ENCODE results near the gene PRH1. TPM values are rescaled to one million over a fixed set of nuclear protein-coding genes. Genes with fewer than 3 reads are reported as not detected.

Gene PRH1
- 10 to 100 TPM; 14.2 to 24.0 (median 15.4) TPM for total RNA-seq
- long read RNA-seq, donor 1, partial matches to known transcripts, result 1 of 3 reads
- long read RNA-seq, donor 1, other reads (novel, unspliced or antisense), result 2 of 3 reads
- long read RNA-seq, donor 2, partial matches to known transcripts, result 1 of 1 reads
- long read RNA-seq, donor 2, other reads (novel, unspliced or antisense), result 0 of 1 reads

DNA sequence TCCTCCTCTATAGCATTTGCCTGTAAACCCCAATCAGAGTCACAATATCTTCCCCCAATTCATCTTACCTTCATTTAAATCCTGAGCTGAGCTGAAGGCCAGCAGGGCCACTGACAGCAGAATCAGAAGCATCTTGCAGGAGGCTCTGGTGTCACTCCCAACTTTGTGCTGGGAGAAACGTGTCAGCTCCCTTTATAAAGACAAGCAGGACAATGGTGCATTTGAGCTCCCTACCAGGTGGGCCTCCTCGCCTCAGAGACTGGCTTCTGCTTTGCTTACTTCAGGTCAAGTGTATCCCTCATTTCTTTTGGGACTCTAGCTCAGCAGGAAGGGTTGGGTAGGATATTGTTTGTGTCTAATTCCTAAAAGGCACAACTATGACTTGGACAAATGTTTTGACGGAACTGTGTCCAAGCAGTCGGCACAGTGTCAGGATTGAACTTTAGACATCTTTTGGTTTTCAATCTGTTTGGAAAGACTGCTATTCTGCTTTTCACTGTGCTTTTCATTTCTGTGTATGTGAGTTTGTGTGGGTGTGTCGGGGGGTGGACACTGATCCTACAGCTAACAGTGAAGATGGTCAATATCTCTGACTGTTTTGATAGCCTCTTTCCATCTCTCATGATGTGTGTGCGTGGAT is at the start of gene PRH1:
Gene PRH1, minus strand, starts transcription at position 170 of the 640 bp plus-strand sequence. Its CDS starts 38 bp downstream, at position 132.
- Histone ChIP-seq H3K36me3 (ENCODE audit: low read depth) (no peaks in the 10 kb centered on the region), H3K4me1 (ENCODE audit: low read depth) (no peaks in the 10 kb centered on the region), H3K4me3 (no peak within 1 kb of the TSS), H3K9me3 (no peaks in the 10 kb centered on the region)
- TF ChIP-seq, protein P1, sequence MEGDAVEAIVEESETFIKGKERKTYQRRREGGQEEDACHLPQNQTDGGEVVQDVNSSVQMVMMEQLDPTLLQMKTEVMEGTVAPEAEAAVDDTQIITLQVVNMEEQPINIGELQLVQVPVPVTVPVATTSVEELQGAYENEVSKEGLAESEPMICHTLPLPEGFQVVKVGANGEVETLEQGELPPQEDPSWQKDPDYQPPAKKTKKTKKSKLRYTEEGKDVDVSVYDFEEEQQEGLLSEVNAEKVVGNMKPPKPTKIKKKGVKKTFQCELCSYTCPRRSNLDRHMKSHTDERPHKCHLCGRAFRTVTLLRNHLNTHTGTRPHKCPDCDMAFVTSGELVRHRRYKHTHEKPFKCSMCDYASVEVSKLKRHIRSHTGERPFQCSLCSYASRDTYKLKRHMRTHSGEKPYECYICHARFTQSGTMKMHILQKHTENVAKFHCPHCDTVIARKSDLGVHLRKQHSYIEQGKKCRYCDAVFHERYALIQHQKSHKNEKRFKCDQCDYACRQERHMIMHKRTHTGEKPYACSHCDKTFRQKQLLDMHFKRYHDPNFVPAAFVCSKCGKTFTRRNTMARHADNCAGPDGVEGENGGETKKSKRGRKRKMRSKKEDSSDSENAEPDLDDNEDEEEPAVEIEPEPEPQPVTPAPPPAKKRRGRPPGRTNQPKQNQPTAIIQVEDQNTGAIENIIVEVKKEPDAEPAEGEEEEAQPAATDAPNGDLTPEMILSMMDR (IDR thresholded peaks at IDR 0.05), result no peak
- no peak for ATAC-seq
- intact Hi-C loops (cut with DNase I, micrococcal nuclease), result no loop called here
- DNase-seq, result no peak

DNA sequence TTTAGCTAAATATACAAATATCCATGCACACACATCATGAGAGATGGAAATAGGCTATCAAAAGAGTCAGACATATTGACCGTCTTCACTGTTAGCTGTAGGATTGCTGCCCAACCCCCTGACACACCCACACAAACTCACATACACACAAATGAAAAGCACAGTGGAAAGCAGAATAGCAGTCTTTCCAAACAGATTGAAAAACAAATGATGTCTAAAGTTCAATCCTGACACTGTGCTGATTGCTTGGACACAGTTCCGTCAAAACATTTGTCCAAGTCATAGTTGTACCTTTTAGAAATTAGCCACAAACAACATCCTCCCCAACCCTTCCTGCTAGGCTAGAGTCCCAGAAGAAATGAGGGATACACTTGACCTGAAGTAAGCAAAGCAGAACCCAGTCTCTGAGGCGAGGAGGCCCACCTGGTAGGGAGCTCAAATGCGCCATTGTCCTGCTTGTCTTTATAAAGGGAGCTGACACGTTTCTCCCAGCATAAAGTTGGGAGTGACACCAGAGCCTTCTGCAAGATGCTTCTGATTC is 44.8 kb upstream of the PRH1 start, which contains the start of gene PRH2:
Gene PRH2, plus strand, starts transcription at position 491 of the 541 bp plus-strand sequence. Its CDS starts 38 bp downstream, at position 529.
- Histone ChIP-seq H3K9me3 (no peaks in the 10 kb centered on the region), H3K4me3 (no peak within 1 kb of the TSS), H3K4me1 (ENCODE audit: low read depth) (no peaks in the 10 kb centered on the region), H3K36me3 (ENCODE audit: low read depth) (no peaks in the 10 kb centered on the region)
- intact Hi-C loops (cut with DNase I, micrococcal nuclease), result no loop called here
- no peak for DNase-seq
- TF ChIP-seq, protein P1 (IDR thresholded peaks at IDR 0.05), result no peak
- no peak for ATAC-seq

DNA sequence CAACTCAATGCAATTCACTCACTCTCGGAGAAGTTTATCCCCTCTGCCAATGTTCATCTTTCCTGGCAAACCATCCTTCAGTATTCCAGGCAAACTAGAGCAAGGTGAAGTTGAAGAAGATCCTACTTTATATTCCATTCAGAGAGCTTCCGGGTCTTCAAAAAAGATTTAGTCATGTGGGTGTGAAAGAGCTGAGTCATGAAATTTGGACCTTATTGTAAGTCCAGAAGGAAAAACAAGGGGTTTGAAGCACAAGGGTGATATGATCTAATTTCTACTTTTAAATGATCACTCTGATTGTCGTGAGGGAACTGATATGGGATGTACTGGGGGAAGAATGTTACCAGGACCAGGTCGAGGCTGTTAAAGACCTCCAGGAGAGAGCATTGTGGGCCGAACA is 42.2 kb upstream of the PRH1 start:
- no peaks in the 10 kb centered on the region for H3K4me1 ChIP-seq (ENCODE audit: low read depth)
- DNase-seq (no peak), ATAC-seq (no peak)
- intact Hi-C loops (cut with DNase I, micrococcal nuclease), result no loop called here
- TF ChIP-seq, protein P1 (IDR thresholded peaks at IDR 0.05), result no peak
- H3K36me3 ChIP-seq (ENCODE audit: low read depth), result no peaks in the 10 kb centered on the region
- H3K4me3 ChIP-seq, result no peak overlapping the region
- no peaks in the 10 kb centered on the region for H3K9me3 ChIP-seq

DNA sequence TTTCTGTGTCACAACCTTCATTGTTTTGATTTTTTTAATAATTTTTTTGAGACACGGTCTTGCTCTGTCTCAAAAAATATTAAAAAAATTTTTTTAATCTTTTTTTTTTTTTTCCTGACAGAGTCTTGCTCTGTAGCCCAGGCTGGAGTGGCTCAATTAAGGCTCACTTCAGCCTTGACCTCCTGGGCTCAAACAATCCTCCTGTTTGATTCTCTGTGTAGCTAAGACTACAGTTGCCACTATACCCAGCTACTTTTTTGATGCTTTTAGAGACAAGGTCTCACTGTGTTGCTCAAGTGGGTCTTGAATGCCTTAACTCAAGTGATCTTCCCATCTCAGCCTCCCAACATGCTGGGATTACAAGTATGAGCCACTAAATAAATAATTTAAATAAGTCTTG is 35.8 kb upstream of the PRH1 start:
- H3K36me3 ChIP-seq (ENCODE audit: low read depth), result no peaks in the 10 kb centered on the region
- H3K4me1 ChIP-seq (ENCODE audit: low read depth), result no peaks in the 10 kb centered on the region
- ATAC-seq (no peak), DNase-seq (no peak)
- TF ChIP-seq, protein P1 (IDR thresholded peaks at IDR 0.05), result no peak
- no peak overlapping the region for H3K4me3 ChIP-seq
- H3K9me3 ChIP-seq, result no peaks in the 10 kb centered on the region
- intact Hi-C loops (cut with DNase I, micrococcal nuclease), result no loop called here

DNA sequence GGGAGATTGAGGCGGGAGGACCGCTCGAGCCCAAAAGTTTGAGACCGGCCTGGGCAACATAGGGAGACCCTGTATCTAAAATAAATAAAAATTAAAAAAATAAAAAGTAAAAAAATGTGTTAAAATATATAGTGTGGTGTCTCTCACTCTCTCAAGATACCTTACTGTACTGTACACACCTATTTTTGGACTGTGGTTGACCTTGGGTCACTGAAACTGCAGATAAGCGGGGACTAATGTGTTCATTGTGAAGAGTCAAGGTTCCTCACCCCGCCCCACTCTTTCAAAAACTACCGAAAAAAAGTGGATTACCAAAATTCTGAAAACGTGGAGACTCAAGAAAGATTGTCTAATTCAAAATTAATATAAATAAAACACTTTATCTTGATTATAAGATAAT is 26.3 kb upstream of the PRH1 start:
- intact Hi-C loops (cut with DNase I, micrococcal nuclease), result no loop called here
- TF ChIP-seq, protein P1 (IDR thresholded peaks at IDR 0.05), result no peak
- Histone ChIP-seq H3K36me3 (ENCODE audit: low read depth) (no peaks in the 10 kb centered on the region), H3K4me1 (ENCODE audit: low read depth) (no peaks in the 10 kb centered on the region), H3K4me3 (no peak overlapping the region), H3K9me3 (no peaks in the 10 kb centered on the region)
- no peak for DNase-seq
- ATAC-seq, result no peak
